ENCODE results near the gene NRAP. TPM values are rescaled to one million over a fixed set of nuclear protein-coding genes. Genes with fewer than 3 reads are reported as not detected.

Gene NRAP
- total and polyA plus RNA-seq, 2 donors (not counting 3 experiments of a cell fraction or from before 2014, with no cell fraction given): not detected

GRCh38 chr10:113555245-113555644 lies 108.6 kb downstream of the NRAP start:
- dilution Hi-C loops (cut with MboI; ENCODE audit: extremely low pct_ligation_motif_present, low sequenced_read_pairs): no loop called here
- Histone ChIP-seq H3K27me3 (ENCODE audit: control insufficient read depth in 2 of 2, insufficient read depth in 2 of 2, low read length in 2 of 2) (no peaks in the 10 kb centered on the region), H2AFZ (ENCODE audit: low read depth, low read length) (no peak overlapping the region), H4K20me1 (replicated peaks; ENCODE audit: control insufficient read depth, extremely low read depth, insufficient read depth, low read length) (no peaks in the 10 kb centered on the region), H3K4me2 (ENCODE audit: insufficient read depth, low read length) (no peak overlapping the region), H3K9me1 (replicated peaks; ENCODE audit: control insufficient read depth, extremely low read depth, insufficient read depth, low read length) (no peaks in the 10 kb centered on the region), H3K4me1 (ENCODE audit: control insufficient read depth, extremely low read depth, insufficient read depth, low read length) (peaks cover 40% of the 10 kb centered on the region), H3K36me3 (ENCODE audit: control insufficient read depth in 2 of 2, extremely low read depth in 1 of 2, insufficient read depth in 2 of 2, low read length in 2 of 2) (no peaks in the 10 kb centered on the region), H3K9ac (replicated peaks; ENCODE audit: extremely low read depth, insufficient read depth, low read length) (no peak overlapping the region), H3K4me3 (replicated peaks in 1 of 3; ENCODE audit: insufficient read depth in 1 of 3, low read depth in 1 of 3, low read length in 3 of 3) (no peak overlapping the region), H3K79me2 (ENCODE audit: control insufficient read depth, insufficient read depth, low read length) (no peaks in the 10 kb centered on the region), H3K27ac (ENCODE audit: insufficient read depth, low read depth, low read length) (no peak overlapping the region), H3K9me3 (replicated peaks; ENCODE audit: control insufficient read depth, insufficient read depth, low read length) (no peaks in the 10 kb centered on the region)
- FAIRE-seq (no peak), DNase-seq (ENCODE audit: low read depth, low spot score) (no peak)
- ChIA-PET POLR2A (no interaction called here), CTCF (interaction anchor here (1.5 to 1.9 kb wide), 2 partner anchors 8 to 11 kb away, joined by 4 to 13 read pairs; no protein-coding TSS in a partner anchor)
- BruUV-seq (replicated peaks): no TSS peak
- intact Hi-C loops (cut with micrococcal nuclease): loop anchor here (10.0 kb wide), 1 partner anchor 530 kb away; no protein-coding TSS in a partner anchor
- TF ChIP-seq CTCF (IDR thresholded peaks at IDR 0.05; ENCODE audit: extremely low read depth in 1 of 2, insufficient read depth in 1 of 2, low read depth in 1 of 2, low read length in 2 of 2) (no peak), POLR2A (IDR thresholded peaks at IDR 0.05; ENCODE audit: low read depth, low read length) (no peak), EZH2 (IDR thresholded peaks at IDR 0.05; ENCODE audit: borderline replicate concordance, low read depth, low read length, severe bottlenecking) (no peak), POLR2AphosphoS5 (IDR thresholded peaks at IDR 0.05; ENCODE audit: insufficient read depth, low read depth, low read length) (no peak), MYC (IDR thresholded peaks at IDR 0.05; ENCODE audit: low read depth, low read length) (no peak), GATA2 (IDR thresholded peaks at IDR 0.05; ENCODE audit: insufficient read depth, insufficient read length, low read depth, low read length) (no peak), FOS (IDR thresholded peaks at IDR 0.05; ENCODE audit: borderline replicate concordance, insufficient read depth, low read length) (no peak), JUN (IDR thresholded peaks at IDR 0.05; ENCODE audit: borderline replicate concordance, insufficient read depth, insufficient read length, low read depth) (no peak)

Measured in endothelial cell of umbilical vein (primary cell).